Measurements from ENCODE around the gene RNASEH2B.

RNASEH2B gene

GRCh38 chr13:50909605-50910484 is at the start of gene RNASEH2B:
TSS of gene RNASEH2B (plus strand) at chr13:50909791. CDS start at chr13:50910077, 286 bp downstream.
- no peaks in the 10 kb centered on the region for H3K36me3 ChIP-seq (ENCODE audit: control insufficient read depth, insufficient read depth, low read length)
- peak within 1 kb of the TSS; percentile 76 for H3K4me3 ChIP-seq (replicated peaks; ENCODE audit: low read depth, low read length)
- no peak for TF ChIP-seq CTCF (IDR thresholded peaks at IDR 0.05; ENCODE audit: insufficient read depth, low read length, poor library complexity, severe bottlenecking)
- H3K27me3 ChIP-seq (replicated peaks; ENCODE audit: control insufficient read depth, insufficient read depth, low read length): no peaks in the 10 kb centered on the region
- DNase-seq (ENCODE audit: extremely low read depth, insufficient read length): peak; percentile 93

GRCh38 chr13:50864492-50864891 is 45.1 kb upstream of the RNASEH2B start:
- Histone ChIP-seq H3K4me3 (replicated peaks; ENCODE audit: low read depth, low read length) (no peak overlapping the region), H3K36me3 (ENCODE audit: control insufficient read depth, insufficient read depth, low read length) (no peaks in the 10 kb centered on the region), H3K27me3 (replicated peaks; ENCODE audit: control insufficient read depth, insufficient read depth, low read length) (no peaks in the 10 kb centered on the region)
- DNase-seq (ENCODE audit: extremely low read depth, insufficient read length): no peak
- TF ChIP-seq CTCF (IDR thresholded peaks at IDR 0.05; ENCODE audit: insufficient read depth, low read length, poor library complexity, severe bottlenecking): no peak

GRCh38 chr13:50866817-50867636 is 42.6 kb upstream of the RNASEH2B start:
- no peak for TF ChIP-seq CTCF (IDR thresholded peaks at IDR 0.05; ENCODE audit: insufficient read depth, low read length, poor library complexity, severe bottlenecking)
- H3K36me3 ChIP-seq (ENCODE audit: control insufficient read depth, insufficient read depth, low read length): no peaks in the 10 kb centered on the region
- H3K4me3 ChIP-seq (replicated peaks; ENCODE audit: low read depth, low read length): no peak overlapping the region
- no peak for DNase-seq (ENCODE audit: extremely low read depth, insufficient read length)
- H3K27me3 ChIP-seq (replicated peaks; ENCODE audit: control insufficient read depth, insufficient read depth, low read length): no peaks in the 10 kb centered on the region

GRCh38 chr13:50867637-50867945 is 42.0 kb upstream of the RNASEH2B start:
- H3K27me3 ChIP-seq (replicated peaks; ENCODE audit: control insufficient read depth, insufficient read depth, low read length): no peaks in the 10 kb centered on the region
- no peak for TF ChIP-seq CTCF (IDR thresholded peaks at IDR 0.05; ENCODE audit: insufficient read depth, low read length, poor library complexity, severe bottlenecking)
- H3K36me3 ChIP-seq (ENCODE audit: control insufficient read depth, insufficient read depth, low read length): no peaks in the 10 kb centered on the region
- DNase-seq (ENCODE audit: extremely low read depth, insufficient read length): no peak
- no peak overlapping the region for H3K4me3 ChIP-seq (replicated peaks; ENCODE audit: low read depth, low read length)

- Histone ChIP-seq H3K36me3 (ENCODE audit: control insufficient read depth, insufficient read depth, low read length) (no peaks in the 10 kb centered on the region), H3K4me3 (replicated peaks; ENCODE audit: low read depth, low read length) (no peak overlapping the region), H3K27me3 (replicated peaks; ENCODE audit: control insufficient read depth, insufficient read depth, low read length) (no peaks in the 10 kb centered on the region)
- DNase-seq (ENCODE audit: extremely low read depth, insufficient read length): no peak
- TF ChIP-seq CTCF (IDR thresholded peaks at IDR 0.05; ENCODE audit: insufficient read depth, low read length, poor library complexity, severe bottlenecking): no peak
Observed at GRCh38 chr13:50871405-50871804, 38.2 kb upstream of the RNASEH2B start.
